Kidney epithelial cell (primary cell): Measurements from ENCODE around the gene ARHGDIA. TPM values are rescaled to one million over a fixed set of nuclear protein-coding genes. Genes with fewer than 3 reads are reported as not detected.
A peak's percentile ranks its signal among the peaks of the same experiment; 100 is the strongest.

Source experiments
- DNase-seq: peaks from one replicate; pipeline ENCODE4 v3.0.0-alpha.2; 2010; ENCODE audit warnings: low read depth
- H3K27me3 ChIP-seq: 2 replicates; pipeline ENCODE4 v1.6.0; 2011; ENCODE audit warnings: low read length; ENCODE audit not compliant: control insufficient read depth, insufficient read depth
- H3K36me3 ChIP-seq: 2 replicates; pipeline ENCODE4 v1.5.1; 2011; ENCODE audit warnings: low read length; ENCODE audit not compliant: control insufficient read depth, insufficient read depth
- H3K4me3 ChIP-seq: 2 replicates; pipeline ENCODE4 v1.5.1; 2011; ENCODE audit warnings: low read depth, mild to moderate bottlenecking, control low read depth, low read length
- CTCF ChIP-seq: IDR thresholded peaks from 2 replicates; pipeline ENCODE4 v1.5.1; 2011; ENCODE audit warnings: mild to moderate bottlenecking, moderate library complexity, low read length, control low read depth, inconsistent platforms; ENCODE audit not compliant: insufficient read depth, poor library complexity, severe bottlenecking
- total RNA-seq: library from RNA; depleted of rRNA; stranded (reverse); fragments of >200 nt; gene quantifications from 2 replicates; pipeline ENCODE4 v1.2.3, GENCODE V29; 2015

ARHGDIA gene
- total RNA-seq, 1 donor from 2014 or later, result 243 TPM

GRCh38 chr17:81867170-81867990 is 3.8 kb downstream of the ARHGDIA start:
- H3K4me3 ChIP-seq, result no peak overlapping the region
- no peaks in the 10 kb centered on the region for H3K27me3 ChIP-seq
- no peak for DNase-seq
- TF ChIP-seq CTCF, result no peak
- H3K36me3 ChIP-seq, result peaks cover 3% of the 10 kb centered on the region

- peaks cover 3% of the 10 kb centered on the region for H3K36me3 ChIP-seq
Observed at GRCh38 chr17:81866440-81867169, 4.5 kb downstream of the ARHGDIA start.

GRCh38 chr17:81865733-81866439 is 5.3 kb downstream of the ARHGDIA start:
- Histone ChIP-seq H3K36me3 (peaks cover 3% of the 10 kb centered on the region), H3K27me3 (no peaks in the 10 kb centered on the region), H3K4me3 (no peak overlapping the region)
- DNase-seq, result no peak
- no peak for TF ChIP-seq CTCF

More at GRCh38 chr17:81866440-81867169, 4.5 kb downstream of the ARHGDIA start:
- no peak for TF ChIP-seq CTCF
- H3K4me3 ChIP-seq, result no peak overlapping the region
- no peak for DNase-seq
- H3K27me3 ChIP-seq, result no peaks in the 10 kb centered on the region

- TF ChIP-seq CTCF, result no peak
- Histone ChIP-seq H3K36me3 (peaks cover 3% of the 10 kb centered on the region), H3K27me3 (no peaks in the 10 kb centered on the region), H3K4me3 (no peak overlapping the region)
- no peak for DNase-seq
Observed at GRCh38 chr17:81865358-81865732, 5.8 kb downstream of the ARHGDIA start.

- Histone ChIP-seq H3K36me3 (peaks cover 1% of the 10 kb centered on the region), H3K4me3 (no peak overlapping the region), H3K27me3 (no peaks in the 10 kb centered on the region)
- no peak for DNase-seq
- TF ChIP-seq CTCF, result peak; percentile 10
Observed at GRCh38 chr17:81863833-81864768, 7.0 kb downstream of the ARHGDIA start.
